ENCODE results near the gene PRDM16.

DNA sequence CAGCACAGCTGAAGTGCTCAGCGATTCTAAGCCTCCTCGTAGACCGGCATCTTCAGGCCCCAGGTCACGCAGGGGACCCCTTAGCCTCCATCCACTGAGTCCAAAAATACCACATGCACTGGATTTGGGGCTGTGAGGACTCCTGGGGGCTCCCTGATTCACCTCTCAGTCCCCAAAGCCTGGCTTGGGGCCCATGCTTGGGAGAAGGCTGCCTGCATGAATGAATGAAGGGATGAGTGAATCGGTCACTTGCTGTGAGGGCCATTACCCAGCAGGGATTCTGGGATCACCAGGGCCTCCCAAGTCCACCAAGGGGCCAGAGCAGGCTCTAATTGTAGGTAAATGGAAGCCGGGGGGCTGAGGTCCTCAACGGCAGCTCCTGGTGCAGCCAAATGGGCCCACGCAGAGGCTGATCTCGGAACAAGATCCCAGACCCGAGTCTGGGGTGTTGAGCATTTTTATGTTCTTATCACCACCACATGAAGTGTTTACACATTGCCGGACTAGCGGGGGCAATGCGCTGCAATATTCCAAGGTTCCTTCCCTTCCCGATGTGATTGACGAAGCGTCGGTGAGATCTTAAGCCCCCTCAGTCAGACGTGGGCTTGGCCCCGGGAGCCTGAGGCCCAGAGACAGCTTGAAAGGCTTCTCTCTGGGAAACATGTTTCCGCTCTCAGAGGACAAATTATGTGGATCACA lies 371.9 kb downstream of the PRDM16 start:
- TF ChIP-seq, protein P1, sequence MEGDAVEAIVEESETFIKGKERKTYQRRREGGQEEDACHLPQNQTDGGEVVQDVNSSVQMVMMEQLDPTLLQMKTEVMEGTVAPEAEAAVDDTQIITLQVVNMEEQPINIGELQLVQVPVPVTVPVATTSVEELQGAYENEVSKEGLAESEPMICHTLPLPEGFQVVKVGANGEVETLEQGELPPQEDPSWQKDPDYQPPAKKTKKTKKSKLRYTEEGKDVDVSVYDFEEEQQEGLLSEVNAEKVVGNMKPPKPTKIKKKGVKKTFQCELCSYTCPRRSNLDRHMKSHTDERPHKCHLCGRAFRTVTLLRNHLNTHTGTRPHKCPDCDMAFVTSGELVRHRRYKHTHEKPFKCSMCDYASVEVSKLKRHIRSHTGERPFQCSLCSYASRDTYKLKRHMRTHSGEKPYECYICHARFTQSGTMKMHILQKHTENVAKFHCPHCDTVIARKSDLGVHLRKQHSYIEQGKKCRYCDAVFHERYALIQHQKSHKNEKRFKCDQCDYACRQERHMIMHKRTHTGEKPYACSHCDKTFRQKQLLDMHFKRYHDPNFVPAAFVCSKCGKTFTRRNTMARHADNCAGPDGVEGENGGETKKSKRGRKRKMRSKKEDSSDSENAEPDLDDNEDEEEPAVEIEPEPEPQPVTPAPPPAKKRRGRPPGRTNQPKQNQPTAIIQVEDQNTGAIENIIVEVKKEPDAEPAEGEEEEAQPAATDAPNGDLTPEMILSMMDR (IDR thresholded peaks at IDR 0.05; ENCODE audit: insufficient read depth, low read depth, low read length): no peak
- TF ChIP-seq EZH2 (IDR thresholded peaks at IDR 0.05; ENCODE audit: insufficient read depth, low read length): peak; percentile 51

All from astrocyte (in vitro differentiated cells and primary cell).